PC-3 (cell line): ENCODE measurements around the gene ZNF432.

ENCODE experiments used
- CTCF ChIP-seq: fragments of 300-600 bp; sonication (generic); conservative IDR thresholded peaks from 2 replicates; pipeline ENCODE4 v1.5.1; 2017; ENCODE audit warnings: antibody characterized with exemption, low read depth, mild to moderate bottlenecking, low read length
- EZH2 ChIP-seq: fragments of 300-600 bp; sonication (generic); IDR thresholded peaks from one replicate; pipeline ENCODE4 v1.6.1; 2017; ENCODE audit warnings: antibody characterized with exemption, mild to moderate bottlenecking, low read length; ENCODE audit not compliant: unreplicated experiment
- EZH2phosphoT487 ChIP-seq: fragments of 300-600 bp; sonication (generic); IDR thresholded peaks from 2 replicates; pipeline ENCODE4 v1.6.1; 2018; ENCODE audit warnings: mild to moderate bottlenecking, antibody characterized with exemption, low read length, borderline replicate concordance

GRCh38 chr19:52022193-52022592 lies 26.4 kb downstream of the ZNF432 start:
- no peak for TF ChIP-seq CTCF
- no peak for TF ChIP-seq EZH2
- no peak for TF ChIP-seq EZH2phosphoT487
